ENCODE measurements around the gene TMPRSS4. TPM values are rescaled to one million over a fixed set of nuclear protein-coding genes. Genes with fewer than 3 reads are reported as not detected.

Gene TMPRSS4
- total and polyA plus RNA-seq, 2 donors (not counting 1 experiment from before 2014, with no cell fraction given): not detected

- Histone ChIP-seq H3K36me3 (replicated peaks in 1 of 2; ENCODE audit: control extremely low read depth in 1 of 2, control insufficient read depth in 1 of 2, extremely low read depth in 1 of 2, insufficient read depth in 2 of 2, low read length in 1 of 2) (no peaks in the 10 kb centered on the region), H2AFZ (ENCODE audit: insufficient read depth, low read depth, low read length, poor library complexity, severe bottlenecking) (peak overlapping the region; percentile 56), H3K9ac (ENCODE audit: low read length) (peak overlapping the region; percentile 20), H3K79me2 (ENCODE audit: control insufficient read depth, insufficient read depth, low read length) (no peaks in the 10 kb centered on the region), H3K9me3 (ENCODE audit: control extremely low read depth in 1 of 3, control insufficient read depth in 2 of 3, insufficient read depth in 1 of 3, low read length in 2 of 3) (no peaks in the 10 kb centered on the region), H3K4me2 (replicated peaks; ENCODE audit: low read depth, low read length, poor library complexity, severe bottlenecking) (peak overlapping the region; percentile 63), H3K4me1 (ENCODE audit: control insufficient read depth in 2 of 2, insufficient read depth in 2 of 2, low read length in 2 of 2) (peaks cover 32 to 34% of the 10 kb centered on the region in 2 donors), H3K27me3 (replicated peaks in 1 of 4; ENCODE audit: control extremely low read depth in 1 of 4, control insufficient read depth in 3 of 4, insufficient read depth in 4 of 4, low read length in 3 of 4) (no peaks in the 10 kb centered on the region), H3K27ac (ENCODE audit: low read length in 2 of 2) (peak overlapping the region in 1 of 2 donors; percentile 35), H4K20me1 (ENCODE audit: control insufficient read depth, insufficient read depth, low read length, poor library complexity, severe bottlenecking) (no peaks in the 10 kb centered on the region), H3K4me3 (ENCODE audit: control extremely low read depth in 1 of 5, extremely low read depth in 1 of 5, insufficient read depth in 1 of 5, low read depth in 2 of 5, low read length in 4 of 5) (no peak overlapping the region)
- ChIA-PET POLR2A (interaction anchor here (0.7 to 3.7 kb wide), 12 partner anchors 42 to 208 kb away, joined by 3 to 54 read pairs (median 4); partner anchors contain the start of gene IL10RA), CTCF (interaction anchor here (0.8 to 13.0 kb wide), 30 partner anchors 10 to 626 kb away, joined by 3 to 495 read pairs (median 16); partner anchors contain the start of genes FXYD2 and IL10RA)
- WGBS (ENCODE audit: insufficient coverage): 72% methylated on average over 6 of the region's 16 CpGs
- Mint-ChIP-seq H3K4me1 (peaks cover 39% of the 10 kb centered on the region), H3K9me3 (ENCODE audit: insufficient read depth) (no peaks in the 10 kb centered on the region), H3K27ac (peak overlapping the region; percentile 88), H3K27me3 (peaks cover 8% of the 10 kb centered on the region), H3K4me3 (peak overlapping the region; percentile 42)
- TF ChIP-seq CTCF (IDR thresholded peaks at IDR 0.05) (no peak), EZH2 (IDR thresholded peaks at IDR 0.05; ENCODE audit: borderline replicate concordance, insufficient read depth, low read depth, low read length, poor library complexity, severe bottlenecking) (no peak)
- intact Hi-C loops (cut with micrococcal nuclease): loop anchor here (1.0 kb wide), 1 partner anchor 41 kb away; no protein-coding TSS in a partner anchor
- DNase-seq: peak; percentile 38
- ATAC-seq (ENCODE audit: low read depth): peak; percentile 87
Observed at GRCh38 chr11:118051611-118052461, 25.0 kb upstream of the TMPRSS4 start.

Measured in B cell (primary cell).